Stomach (tissue), 9 donors: ENCODE data around the gene STK4. TPM values are rescaled to one million over a fixed set of nuclear protein-coding genes. Genes with fewer than 3 reads are reported as not detected.

Experiments used
- DNase-seq, 2 donors: peaks; one replicate each; pipeline versions ENCODE4 v3.0.0 to v3.0.0-alpha.2; 2013 to 2019
- H3K27ac ChIP-seq, 5 donors: fragments of 200-600 bp in 4 of 5; sonication (generic) in 4 of 5; one replicate each; pipeline ENCODE4 v1.5.1; 2013 to 2019; ENCODE audit warnings: mild to moderate bottlenecking in 1 of 5, moderate library complexity in 1 of 5
- H3K27me3 ChIP-seq, 3 donors: fragments of 200-600 bp; sonication (generic); one replicate each; pipeline ENCODE4 v1.5.1; 2017 to 2019; ENCODE audit warnings: mixed run types in 1 of 3
- H3K36me3 ChIP-seq, 4 donors: fragments of 200-600 bp; sonication (generic); 1 replicate in 3 of 4; 2 replicates in 1 of 4; pipeline ENCODE4 v1.5.1; 2016 to 2019
- H3K4me1 ChIP-seq, 4 donors: fragments of 200-600 bp; sonication (generic); one replicate each; pipeline ENCODE4 v1.5.1; 2016 to 2019
- H3K4me3 ChIP-seq, 4 donors: fragments of 200-600 bp; sonication (generic) in 3 of 4; one replicate each; pipeline ENCODE4 v1.5.1; 2016 to 2019; ENCODE audit warnings: mild to moderate bottlenecking in 1 of 4
- H3K9me3 ChIP-seq, 4 donors: fragments of 200-600 bp; sonication (generic); one replicate each; pipeline ENCODE4 v1.5.1; 2016 to 2019
- EP300 ChIP-seq: sonication (generic); formaldehyde crosslinking; IDR thresholded peaks from one replicate; pipeline ENCODE4 v1.6.1; 2017; ENCODE audit warnings: antibody characterized with exemption
- POLR2A ChIP-seq, 4 donors: fragments of 450-650 bp; IDR thresholded peaks; one replicate each; pipeline ENCODE4 v1.6.1; 2016; ENCODE audit warnings: antibody characterized with exemption in 4 of 4, control low read depth in 2 of 4, mild to moderate bottlenecking in 1 of 4, moderate library complexity in 1 of 4
- POLR2AphosphoS5 ChIP-seq, 3 donors: sonication (generic); formaldehyde crosslinking; IDR thresholded peaks; one replicate each; pipeline ENCODE4 v1.6.1; 2016; ENCODE audit warnings: antibody characterized with exemption in 3 of 3
- WGBS, 5 donors: extraction: QIAGEN DNeasy Blood & Tissue Kit in 3 of 5; methylation state at CpG; one replicate each; pipeline versions ENCODE4 v1.1.5 to v1.1.7; 2013 to 2018; 5-methylcytosine and 5-hydroxymethylcytosine counted together
- intact Hi-C: fragments of 100-400 bp; cut with DNase I; formaldehyde crosslinking; loops from one replicate; pipeline ENCODE4 v1.15.1; 2023; ENCODE audit warnings: low total_unique reads
- polyA plus RNA-seq, 3 donors: library from polyadenylated mRNA; stranded (reverse); fragments of 200-250 nt; gene quantifications; one replicate each; pipeline ENCODE4 v1.2.3, GENCODE V29; 2013
- total RNA-seq, 5 donors: library from RNA; depleted of rRNA; stranded (reverse); fragments of >200 nt; gene quantifications; one replicate each; pipeline versions ENCODE4 v1.1.0 to v1.2.3, GENCODE V29; 2014 to 2016
- TF ChIP-seq, protein P1 (sequence below), 7 experiments: fragments of 450-650 bp in 4 of 7; fragments of 200-600 bp in 3 of 7; sonication (generic) in 3 of 7; IDR thresholded peaks; one replicate each; pipeline ENCODE4 v1.5.1; 2016 to 2019; ENCODE audit warnings: antibody characterized with exemption in 7 of 7, control low read depth in 2 of 7, mild to moderate bottlenecking in 1 of 7
- donor health status: healthy with polysubstance abuse.
- donor health status: Bipolar disorder and iron deficiency.
- donor health status: healthy.

STK4 gene
- total and polyA plus RNA-seq, 8 donors = 4.8 to 49.6 (median 19.3) TPM

DNA sequence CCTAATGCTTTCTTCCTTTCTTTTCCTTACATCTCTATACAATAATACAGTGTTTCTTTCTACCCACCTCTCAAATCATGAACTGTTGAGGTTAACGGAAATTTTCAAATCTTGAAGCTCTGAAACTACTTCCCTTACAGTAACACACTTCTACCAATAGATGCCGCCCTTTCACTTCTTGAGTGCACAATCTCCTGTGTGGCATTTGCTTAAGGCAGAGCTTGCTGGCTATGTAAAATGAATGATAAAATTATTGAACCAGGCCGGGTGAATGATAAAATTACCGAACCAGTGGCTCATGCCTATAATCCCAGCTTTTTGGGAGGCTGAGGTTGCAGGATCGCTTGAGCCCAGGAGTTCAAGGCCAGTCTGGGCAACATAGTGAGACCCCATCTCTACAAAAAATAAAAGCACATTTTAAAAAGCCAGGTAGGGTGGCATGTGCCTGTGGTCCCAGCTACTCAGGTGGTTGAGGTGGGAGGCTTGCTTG, 77.8 kb downstream of the STK4 start:
- H3K9me3 ChIP-seq = no peaks in the 10 kb centered on the region
- no peaks in the 10 kb centered on the region for H3K27me3 ChIP-seq
- no peak overlapping the region for H3K27ac ChIP-seq
- DNase-seq = peak in 1 of 2 donors; percentile 85
- no peak for TF ChIP-seq POLR2A (IDR thresholded peaks at IDR 0.05)
- TF ChIP-seq EP300 = no peak
- TF ChIP-seq, protein P1, sequence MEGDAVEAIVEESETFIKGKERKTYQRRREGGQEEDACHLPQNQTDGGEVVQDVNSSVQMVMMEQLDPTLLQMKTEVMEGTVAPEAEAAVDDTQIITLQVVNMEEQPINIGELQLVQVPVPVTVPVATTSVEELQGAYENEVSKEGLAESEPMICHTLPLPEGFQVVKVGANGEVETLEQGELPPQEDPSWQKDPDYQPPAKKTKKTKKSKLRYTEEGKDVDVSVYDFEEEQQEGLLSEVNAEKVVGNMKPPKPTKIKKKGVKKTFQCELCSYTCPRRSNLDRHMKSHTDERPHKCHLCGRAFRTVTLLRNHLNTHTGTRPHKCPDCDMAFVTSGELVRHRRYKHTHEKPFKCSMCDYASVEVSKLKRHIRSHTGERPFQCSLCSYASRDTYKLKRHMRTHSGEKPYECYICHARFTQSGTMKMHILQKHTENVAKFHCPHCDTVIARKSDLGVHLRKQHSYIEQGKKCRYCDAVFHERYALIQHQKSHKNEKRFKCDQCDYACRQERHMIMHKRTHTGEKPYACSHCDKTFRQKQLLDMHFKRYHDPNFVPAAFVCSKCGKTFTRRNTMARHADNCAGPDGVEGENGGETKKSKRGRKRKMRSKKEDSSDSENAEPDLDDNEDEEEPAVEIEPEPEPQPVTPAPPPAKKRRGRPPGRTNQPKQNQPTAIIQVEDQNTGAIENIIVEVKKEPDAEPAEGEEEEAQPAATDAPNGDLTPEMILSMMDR (IDR thresholded peaks at IDR 0.05) = peak in 5 of 7 experiments; percentile 66 to 81 (median 77)
- WGBS, 5 donors = 17 to 29% (median 25%) methylated on average over 5 of the region's 5 CpGs
- H3K4me3 ChIP-seq = no peak overlapping the region
- peaks cover 0 to 35% (median 12%) of the 10 kb centered on the region in 4 donors for H3K4me1 ChIP-seq
- peaks cover 0 to 14% (median 2%) of the 10 kb centered on the region in 4 donors for H3K36me3 ChIP-seq
- intact Hi-C loops = no loop called here

DNA sequence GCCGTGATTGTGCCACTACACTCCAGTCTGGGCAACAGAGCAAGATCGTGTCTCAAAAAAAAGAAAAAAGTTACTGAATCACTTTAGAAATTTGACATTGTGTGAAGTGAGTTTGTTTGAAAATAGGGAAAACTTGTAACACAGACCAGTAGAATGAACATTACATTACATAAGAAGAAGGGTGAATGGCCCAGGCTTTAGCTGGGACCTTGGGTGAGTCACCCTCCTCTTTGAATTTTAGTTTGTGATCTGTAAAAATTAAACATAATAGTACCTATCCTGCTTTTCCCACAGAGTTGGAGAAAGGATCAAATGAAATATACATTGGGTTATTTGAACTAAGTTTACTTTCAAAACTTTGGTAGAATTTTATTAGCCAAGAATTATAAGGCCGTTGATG, 78.3 kb downstream of the STK4 start:
- Histone ChIP-seq H3K27me3 (no peaks in the 10 kb centered on the region), H3K4me3 (no peak overlapping the region), H3K4me1 (peaks cover 0 to 35% (median 12%) of the 10 kb centered on the region in 4 donors), H3K9me3 (no peaks in the 10 kb centered on the region), H3K27ac (no peak overlapping the region), H3K36me3 (peaks cover 0 to 14% (median 2%) of the 10 kb centered on the region in 4 donors)
- TF ChIP-seq POLR2AphosphoS5 (IDR thresholded peaks at IDR 0.05) = no peak
- DNase-seq = no peak
- intact Hi-C loops = no loop called here
- 88 to 98% (median 92%) methylated on average over 3 of the region's 3 CpGs for WGBS, 5 donors

DNA sequence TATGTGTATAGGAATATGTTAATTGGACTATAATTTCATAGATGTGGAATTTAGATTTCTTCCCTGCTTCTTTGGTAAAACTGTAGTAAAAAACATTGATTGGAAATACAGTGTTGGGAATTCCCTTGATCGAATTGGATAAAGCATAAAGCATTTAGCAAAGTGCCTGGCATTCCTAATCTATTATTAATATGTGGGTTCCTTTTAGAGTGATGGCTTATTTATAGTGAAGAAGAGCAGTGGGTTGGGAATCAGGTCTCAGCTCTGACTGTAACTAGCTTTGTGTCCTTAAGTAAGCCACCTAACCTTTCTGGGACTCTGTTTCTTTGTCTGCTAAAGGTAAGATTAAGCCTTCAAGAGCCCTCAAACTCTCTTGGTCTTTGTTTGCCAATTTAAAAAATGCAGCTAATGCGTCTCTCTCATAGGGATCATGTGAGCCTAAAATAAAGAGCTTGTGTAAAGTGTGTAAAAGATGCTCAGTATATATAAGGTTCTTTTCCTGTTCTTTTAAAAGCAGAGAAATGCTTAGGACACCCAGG, 81.3 kb downstream of the STK4 start:
- TF ChIP-seq, protein P1 (IDR thresholded peaks at IDR 0.05) = no peak
- TF ChIP-seq POLR2AphosphoS5 (IDR thresholded peaks at IDR 0.05) (no peak), EP300 (no peak), POLR2A (IDR thresholded peaks at IDR 0.05) (no peak)
- H3K9me3 ChIP-seq = no peaks in the 10 kb centered on the region
- no peak overlapping the region for H3K4me3 ChIP-seq
- no peak for DNase-seq
- peaks cover 0 to 17% (median 2%) of the 10 kb centered on the region in 4 donors for H3K36me3 ChIP-seq
- intact Hi-C loops = no loop called here
- WGBS, 5 donors = 87 to 94% (median 91%) methylated on average over 2 of the region's 2 CpGs
- H3K27ac ChIP-seq = no peak overlapping the region
- H3K4me1 ChIP-seq = peaks cover 0 to 29% (median 7%) of the 10 kb centered on the region in 4 donors
- H3K27me3 ChIP-seq = no peaks in the 10 kb centered on the region

DNA sequence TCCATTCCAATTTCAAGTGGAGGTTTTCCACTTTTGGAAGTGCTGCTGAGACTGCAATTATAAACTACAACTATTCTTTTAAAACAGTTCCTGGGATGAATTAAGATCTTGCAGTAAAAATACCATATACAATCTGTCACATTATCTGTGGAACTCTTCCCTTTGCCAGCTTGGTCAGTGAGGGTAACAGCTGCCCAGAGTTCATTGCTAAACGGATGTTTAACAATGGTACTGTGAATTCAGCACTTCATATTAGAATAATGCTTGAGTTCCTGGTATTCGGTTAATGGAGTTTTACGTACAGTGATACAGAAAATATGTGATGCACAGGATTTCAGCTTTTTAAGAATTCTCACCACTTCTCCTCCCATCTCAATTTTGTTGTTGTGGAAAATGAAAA, 83.1 kb downstream of the STK4 start:
- Histone ChIP-seq H3K27me3 (no peaks in the 10 kb centered on the region), H3K9me3 (no peaks in the 10 kb centered on the region), H3K36me3 (peaks cover 3 to 29% (median 7%) of the 10 kb centered on the region in 4 donors), H3K27ac (no peak overlapping the region), H3K4me1 (peaks cover 0 to 33% (median 7%) of the 10 kb centered on the region in 4 donors), H3K4me3 (no peak overlapping the region)
- 66 to 80% (median 71%) methylated on average over 3 of the region's 3 CpGs for WGBS, 5 donors
- TF ChIP-seq, protein P1 (IDR thresholded peaks at IDR 0.05) = no peak
- TF ChIP-seq EP300 = no peak
- no peak for TF ChIP-seq POLR2AphosphoS5 (IDR thresholded peaks at IDR 0.05)
- TF ChIP-seq POLR2A (IDR thresholded peaks at IDR 0.05) = no peak
- no peak for DNase-seq
- intact Hi-C loops = no loop called here

DNA sequence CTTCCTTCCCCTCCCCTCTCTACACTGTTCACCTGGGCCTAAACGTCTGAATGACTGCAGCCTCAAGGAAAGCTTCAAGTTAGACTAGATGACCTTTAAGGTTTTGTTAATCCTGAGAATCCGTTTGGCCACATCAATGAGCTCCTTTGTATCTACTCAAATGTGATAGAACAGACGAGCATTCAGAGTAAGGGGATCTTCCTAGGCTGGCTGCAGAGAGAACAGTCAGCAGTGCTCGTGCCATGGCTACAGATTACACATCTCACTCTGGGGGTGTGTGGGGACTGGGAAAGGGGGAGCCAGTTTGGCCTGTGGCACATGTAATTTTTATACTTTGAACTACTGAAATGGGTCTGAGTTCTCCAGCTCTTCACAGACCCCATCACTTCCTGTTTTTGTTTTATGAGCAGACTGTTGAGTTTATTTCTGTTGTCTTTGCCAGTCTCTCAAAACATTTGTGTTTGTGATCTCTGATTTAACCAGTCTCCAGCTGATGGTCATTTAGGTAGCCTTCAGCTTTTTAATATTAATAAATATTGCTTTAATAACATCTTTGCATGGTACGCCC, 83.7 kb downstream of the STK4 start:
- Histone ChIP-seq H3K27ac (no peak overlapping the region), H3K36me3 (peaks cover 3 to 33% (median 7%) of the 10 kb centered on the region in 4 donors), H3K27me3 (no peaks in the 10 kb centered on the region), H3K9me3 (no peaks in the 10 kb centered on the region), H3K4me1 (peaks cover 0 to 32% (median 6%) of the 10 kb centered on the region in 4 donors), H3K4me3 (no peak overlapping the region)
- WGBS, 5 donors = 61 to 68% (median 66%) methylated on average over 5 of the region's 5 CpGs
- TF ChIP-seq POLR2A (IDR thresholded peaks at IDR 0.05) (no peak), POLR2AphosphoS5 (IDR thresholded peaks at IDR 0.05) (no peak), EP300 (no peak)
- TF ChIP-seq, protein P1 (IDR thresholded peaks at IDR 0.05) = no peak
- peak in 1 of 2 donors; percentile 20 for DNase-seq
- intact Hi-C loops = no loop called here
